GM18508 (cell line): ENCODE results near the gene MEGF11.

Source experiments
- ATAC-seq: cut with Tn5 transposase; IDR thresholded peaks from one replicate; pipeline ENCODE4 v1.9.1; 2021; ENCODE audit warnings: moderate number of reproducible peaks; ENCODE audit not compliant: insufficient read depth, unreplicated experiment

MEGF11 gene

GRCh38 chr15:65847989-65848388 lies 405.6 kb downstream of the MEGF11 start:
- ATAC-seq, result no peak

DNA sequence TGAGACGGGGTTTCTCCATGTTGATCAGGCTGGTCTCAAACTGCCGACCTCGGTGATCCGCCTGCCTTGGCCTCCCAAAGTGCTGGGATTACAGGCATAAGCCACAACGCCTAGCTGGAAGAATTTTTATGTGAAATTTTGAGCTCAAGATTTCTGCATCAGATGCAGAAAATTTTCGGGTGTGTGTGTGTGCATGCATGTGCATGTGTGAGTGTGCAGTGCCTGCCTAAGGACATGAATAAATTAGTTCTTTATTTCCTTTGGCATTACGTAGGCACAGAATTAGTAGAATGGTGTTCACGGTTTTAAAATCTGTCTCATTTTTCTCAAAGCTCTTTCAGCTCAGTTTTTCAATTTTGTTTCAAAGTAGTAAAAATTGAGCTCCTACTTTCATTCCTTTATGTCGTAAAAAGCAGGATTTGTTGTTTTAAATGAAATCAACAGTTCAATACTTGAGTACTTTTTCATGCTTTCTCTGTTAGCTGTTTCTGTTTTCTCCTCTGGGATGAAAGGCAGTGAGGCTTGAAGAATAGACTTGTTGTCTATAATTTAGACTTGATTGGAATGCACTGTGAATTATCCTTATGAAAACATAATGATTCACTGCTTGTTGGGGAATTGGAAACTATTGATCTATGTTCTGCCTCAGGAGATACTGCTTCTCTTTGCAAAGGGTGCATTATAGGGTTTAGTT lies 407.6 kb downstream of the MEGF11 start:
- ATAC-seq, result no peak
